Urinary bladder (tissue), 4 donors: Measurements from ENCODE around the gene SARM1. TPM values are rescaled to one million over a fixed set of nuclear protein-coding genes. Genes with fewer than 3 reads are reported as not detected.
"Not testable (repeated sequence)": the region's sequence is repeated elsewhere in the genome, so short reads cannot be mapped to it uniquely, and the experiment has no call there.

Experiments used
- DNase-seq: peaks from one replicate; pipeline ENCODE4 v3.0.0-alpha.2; 2015; ENCODE audit errors: extremely low spot score
- H3K27ac ChIP-seq: one replicate; pipeline ENCODE4 v1.5.1; 2013; ENCODE audit warnings: low read depth, mild to moderate bottlenecking, moderate library complexity
- H3K36me3 ChIP-seq: one replicate; pipeline ENCODE4 v1.6.1; 2013; ENCODE audit warnings: mild to moderate bottlenecking, moderate library complexity; ENCODE audit not compliant: insufficient read depth
- H3K4me1 ChIP-seq: one replicate; pipeline ENCODE4 v1.6.1; 2013; ENCODE audit warnings: mild to moderate bottlenecking, moderate library complexity; ENCODE audit not compliant: insufficient read depth
- H3K4me3 ChIP-seq: one replicate; pipeline ENCODE4 v1.5.1; 2013; ENCODE audit warnings: low read depth, low read length
- whole genome bisulfite sequencing: extraction: QIAGEN DNeasy Blood & Tissue Kit; methylation state at CpG from one replicate; pipeline ENCODE4 v1.1.7; 2013; 5-methylcytosine and 5-hydroxymethylcytosine counted together
- polyA plus RNA-seq: library from polyadenylated mRNA; stranded (reverse); fragments of 200-250 nt; gene quantifications from one replicate; pipeline ENCODE4 v1.2.3, GENCODE V29; 2013
- total RNA-seq: library from RNA; depleted of rRNA; stranded (reverse); fragments of >200 nt; gene quantifications from one replicate; pipeline ENCODE4 v1.2.3, GENCODE V29; 2014
- donor health status: healthy with polysubstance abuse.
- donor health status: healthy.

SARM1 gene
- total and polyA plus RNA-seq, 2 donors: 10.2 to 16.6 TPM

- 90% methylated on average over 3 of the region's 3 CpGs for WGBS
- DNase-seq: no peak
- no peaks in the 10 kb centered on the region for H3K36me3 ChIP-seq
Measured at GRCh38 chr17:28415886-28416285, 44.4 kb downstream of the SARM1 start.

GRCh38 chr17:28416703-28417311 lies 45.3 kb downstream of the SARM1 start:
- WGBS: 24% methylated on average over 13 of the region's 13 CpGs
- no peak for DNase-seq
- Histone ChIP-seq H3K36me3 (no peaks in the 10 kb centered on the region), H3K4me3 (no peak overlapping the region), H3K27ac (no peak overlapping the region), H3K4me1 (no peaks in the 10 kb centered on the region)

More at GRCh38 chr17:28415886-28416285, 44.4 kb downstream of the SARM1 start:
- Histone ChIP-seq H3K27ac (no peak overlapping the region), H3K4me3 (no peak overlapping the region), H3K4me1 (no peaks in the 10 kb centered on the region)

GRCh38 chr17:28421787-28422305 lies 50.4 kb downstream of the SARM1 start:
- Histone ChIP-seq H3K27ac (no peak overlapping the region), H3K36me3 (no peaks in the 10 kb centered on the region), H3K4me1 (no peaks in the 10 kb centered on the region), H3K4me3 (no peak overlapping the region)
- 73% methylated on average over 7 of the region's 7 CpGs for WGBS
- DNase-seq: no peak

- DNase-seq: no peak
- H3K4me3 ChIP-seq: no peak overlapping the region
- H3K36me3 ChIP-seq: no peaks in the 10 kb centered on the region
- WGBS: 78% methylated on average over 13 of the region's 13 CpGs
- no peaks in the 10 kb centered on the region for H3K4me1 ChIP-seq
- no peak overlapping the region for H3K27ac ChIP-seq
Measured at GRCh38 chr17:28425206-28425605, 53.7 kb downstream of the SARM1 start.

GRCh38 chr17:28426081-28426519 lies 54.6 kb downstream of the SARM1 start:
- Histone ChIP-seq H3K4me3 (no peak overlapping the region), H3K36me3 (no peaks in the 10 kb centered on the region), H3K27ac (no peak overlapping the region), H3K4me1 (no peaks in the 10 kb centered on the region)
- no peak for DNase-seq
- 81% methylated on average over 9 of the region's 9 CpGs for WGBS

GRCh38 chr17:28427371-28427770 lies 55.9 kb downstream of the SARM1 start:
- WGBS: 43% methylated on average over 5 of the region's 5 CpGs
- Histone ChIP-seq H3K4me3 (no peak overlapping the region), H3K27ac (no peak overlapping the region), H3K36me3 (no peaks in the 10 kb centered on the region), H3K4me1 (no peaks in the 10 kb centered on the region)
- DNase-seq: no peak

GRCh38 chr17:28427982-28428381 lies 56.5 kb downstream of the SARM1 start:
- not testable (repeated sequence) for H3K36me3 ChIP-seq, H3K4me3 ChIP-seq, H3K4me1 ChIP-seq, DNase-seq, H3K27ac ChIP-seq
- 75% methylated on average over 4 of the region's 4 CpGs for WGBS

GRCh38 chr17:28433721-28434120 lies 62.2 kb downstream of the SARM1 start:
- Histone ChIP-seq H3K36me3 (no peaks in the 10 kb centered on the region), H3K4me3 (no peak overlapping the region), H3K27ac (no peak overlapping the region), H3K4me1 (no peaks in the 10 kb centered on the region)
- no peak for DNase-seq
- 55% methylated on average over 1 of the region's 1 CpG for WGBS

GRCh38 chr17:28434326-28434725 lies 62.8 kb downstream of the SARM1 start:
- 58% methylated on average over 8 of the region's 8 CpGs for WGBS
- not testable (repeated sequence) for H3K36me3 ChIP-seq, H3K4me3 ChIP-seq, DNase-seq, H3K4me1 ChIP-seq, H3K27ac ChIP-seq

GRCh38 chr17:28443901-28444638 lies 72.6 kb downstream of the SARM1 start:
- Histone ChIP-seq H3K4me3 (no peak overlapping the region), H3K36me3 (no peaks in the 10 kb centered on the region), H3K27ac (no peak overlapping the region), H3K4me1 (no peaks in the 10 kb centered on the region)
- WGBS: 84% methylated on average over 9 of the region's 9 CpGs
- DNase-seq: no peak

GRCh38 chr17:28446716-28447395 lies 75.4 kb downstream of the SARM1 start:
- 83% methylated on average over 8 of the region's 8 CpGs for WGBS
- Histone ChIP-seq H3K27ac (no peak overlapping the region), H3K36me3 (no peaks in the 10 kb centered on the region), H3K4me1 (no peaks in the 10 kb centered on the region), H3K4me3 (no peak overlapping the region)
- DNase-seq: no peak

- no peak for DNase-seq
- H3K4me3 ChIP-seq: no peak overlapping the region
- H3K4me1 ChIP-seq: no peaks in the 10 kb centered on the region
- WGBS: 66% methylated on average over 5 of the region's 5 CpGs
- H3K27ac ChIP-seq: no peak overlapping the region
- no peaks in the 10 kb centered on the region for H3K36me3 ChIP-seq
Measured at GRCh38 chr17:28447396-28447760, 75.9 kb downstream of the SARM1 start.

- no peak overlapping the region for H3K4me3 ChIP-seq
- 91% methylated on average over 1 of the region's 1 CpG for WGBS
- no peak for DNase-seq
Measured at GRCh38 chr17:28449859-28450258, 78.4 kb downstream of the SARM1 start.

More at GRCh38 chr17:28449859-28450258, 78.4 kb downstream of the SARM1 start:
- Histone ChIP-seq H3K27ac (no peak overlapping the region), H3K36me3 (no peaks in the 10 kb centered on the region), H3K4me1 (no peaks in the 10 kb centered on the region)
